ENCODE results near the gene MLPH.

- no peak for TF ChIP-seq EZH2 (IDR thresholded peaks at IDR 0.05; ENCODE audit: insufficient read depth, poor library complexity, severe bottlenecking)
- TF ChIP-seq EZH2phosphoT487 (IDR thresholded peaks at IDR 0.05; ENCODE audit: insufficient read depth, low read depth) = no peak
These were observed 26.6 kb downstream of the MLPH start for GRCh38 chr2:237513693-237514092.

Measured in GM23248 (cell line).